K562 (cell line): ENCODE data around the gene TSKS. TPM values are rescaled to one million over a fixed set of nuclear protein-coding genes. Genes with fewer than 3 reads are reported as not detected.

Experiments
- CBFA2T3 ChIP-seq: fragments of 450-650 bp; IDR thresholded peaks from 2 replicates; pipeline ENCODE4 v1.6.1; 2017
- CSDE1 ChIP-seq, 2 experiments: fragments of 450-650 bp; IDR thresholded peaks; 2 replicates each; pipeline ENCODE4 v1.6.1; 2016; ENCODE audit warnings: mild to moderate bottlenecking in 1 of 2
- DPF2 ChIP-seq: fragments of 450-650 bp; IDR thresholded peaks from 2 replicates; pipeline ENCODE4 v1.6.1; 2016
- JUND ChIP-seq, 2 experiments: IDR thresholded peaks; 2 replicates in 1 of 2; 3 replicates in 1 of 2; pipeline ENCODE4 v1.6.1; 2011; ENCODE audit warnings: borderline replicate concordance in 2 of 2, low read depth in 2 of 2, low read length in 2 of 2, improper control_type of control experiment in 1 of 2, missing biosample characterization in 1 of 2, missing genetic modification characterization in 1 of 2, missing genetic modification reagents in 1 of 2
- LCOR ChIP-seq: sonication (generic); formaldehyde crosslinking; IDR thresholded peaks from 2 replicates; pipeline ENCODE4 v1.8.0; 2022; ENCODE audit warnings: mild to moderate bottlenecking, missing genetic modification reagents
- MCM3 ChIP-seq: fragments of 450-650 bp; IDR thresholded peaks from 2 replicates; pipeline ENCODE4 v1.6.1; 2016
- NFIC ChIP-seq: fragments of 450-650 bp; IDR thresholded peaks from 2 replicates; pipeline ENCODE4 v1.6.1; 2017; ENCODE audit warnings: mild to moderate bottlenecking, inconsistent platforms
- NRF1 ChIP-seq, 2 experiments: fragments of 450-650 bp; IDR thresholded peaks in 1 of 2; conservative IDR thresholded peaks in 1 of 2; 2 replicates each; pipeline ENCODE4 v1.6.1; 2014; ENCODE audit warnings: mild to moderate bottlenecking in 2 of 2
- RBM15 ChIP-seq: fragments of 200-400 bp; formaldehyde crosslinking; IDR thresholded peaks from 2 replicates; pipeline ENCODE4 v1.6.1; 2018; ENCODE audit warnings: mild to moderate bottlenecking, low read length, moderate library complexity; ENCODE audit not compliant: insufficient read depth
- SPI1 ChIP-seq: IDR thresholded peaks from 2 replicates; pipeline ENCODE4 v1.6.1; 2011; ENCODE audit warnings: low read depth, low read length, control low read depth, borderline replicate concordance
- TCFL5 ChIP-seq: fragments of 250-450 bp; sonication (Bioruptor Pico); conservative IDR thresholded peaks from 2 replicates; pipeline ENCODE4 v1.6.1; 2021; ENCODE audit warnings: mild to moderate bottlenecking, moderate library complexity, matching md5 sums
- ZBTB11 ChIP-seq, 3 experiments: fragments of 200-800 bp in 1 of 3; fragments of 250-450 bp in 1 of 3; fragments of 450-650 bp in 1 of 3; sonication (Bioruptor Pico) in 1 of 3; sonication (Bioruptor generic) in 1 of 3; formaldehyde crosslinking in 1 of 3; IDR thresholded peaks; 2 replicates each; pipeline versions ENCODE4 v1.6.1 to v1.8.0; 2016 to 2022; ENCODE audit warnings: mild to moderate bottlenecking in 2 of 3, missing genetic modification characterization in 2 of 3, missing compliant biosample characterization in 1 of 3, moderate library complexity in 1 of 3
- polyA plus RNA-seq, 8 experiments: library from polyadenylated mRNA; depleted of rRNA in 4 of 8; stranded (reverse) in 5 of 8; unstranded in 3 of 8; fragments of >200 nt; fragmentation: Nextera tagmentation in 2 of 8; fragmentation: Illumina TruSeq in 1 of 8; extraction: Ambion mirVana in 2 of 8; extraction: Trizol in 1 of 8; gene quantifications; 2 replicates each; pipeline versions ENCODE4 v1.2.1 to v1.2.3, GENCODE V29; 2011 to 2014; ENCODE audit warnings: inconsistent platforms in 1 of 8, missing spikeins in 1 of 8
- total RNA-seq, 7 experiments: library from RNA; depleted of rRNA in 6 of 7; stranded (reverse); fragments of >200 nt in 6 of 7; fragmentation: Illumina TruSeq in 2 of 7; extraction: Trizol in 2 of 7; gene quantifications; 2 replicates each; pipeline versions ENCODE4 v1.2.1 to v1.2.3, GENCODE V29; 2011 to 2021; ENCODE audit warnings: low replicate concordance in 1 of 7
- TF ChIP-seq, protein P1 (sequence below): fragments of 450-650 bp; IDR thresholded peaks from 2 replicates; pipeline ENCODE4 v1.6.1; 2016; ENCODE audit warnings: mild to moderate bottlenecking, moderate library complexity

Gene TSKS
- total and polyA plus RNA-seq, 9 of the 15 experiments (the other 6 are each of a cell fraction or from before 2014, with no cell fraction given): 0.14 to 4.5 (median 0.80) TPM

DNA sequence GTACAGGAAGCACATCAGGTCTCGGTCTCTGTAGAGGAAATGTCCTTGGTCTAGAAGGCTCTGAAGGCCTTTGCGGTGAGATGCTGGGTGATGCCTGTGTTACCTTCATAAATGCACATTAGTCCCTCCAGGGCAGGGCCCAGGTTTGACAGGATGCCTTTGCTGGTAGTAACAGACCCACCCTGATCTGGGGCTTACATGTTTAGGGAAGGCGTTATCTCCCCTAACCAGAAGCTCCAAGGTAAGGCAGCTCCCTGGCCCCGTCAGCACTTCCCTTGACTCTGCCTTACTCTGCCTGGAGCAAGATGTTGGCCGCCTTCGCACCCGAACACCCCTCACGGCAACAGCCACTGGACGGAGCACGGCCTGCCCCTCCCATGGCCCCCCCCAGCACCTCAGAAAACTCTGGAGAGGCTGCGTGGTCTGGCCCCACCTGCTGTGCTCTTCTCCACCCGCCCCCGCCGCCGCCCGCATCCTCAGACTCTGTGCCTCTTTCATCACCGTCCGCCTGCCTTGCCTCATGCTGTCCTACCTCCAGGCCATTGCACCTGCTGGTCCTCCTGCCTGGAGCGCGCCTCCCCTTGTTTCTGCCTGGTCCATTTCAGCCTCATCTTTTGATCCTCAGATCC, 12.8 kb upstream of the TSKS start (continued):
- TF ChIP-seq ZBTB11 (CRISPR knock-in tag; IDR thresholded peaks at IDR 0.05) (peak in 1 of 3 experiments; percentile 29; a peak in 1 of 6 replicates), CSDE1 (IDR thresholded peaks at IDR 0.05) (no peak), MCM3 (no peak), NRF1 (conservative IDR thresholded peaks at IDR 0.05 in 1 of 2, IDR thresholded peaks at IDR 0.05 in 1 of 2) (peak; percentile 36 to 46), RBM15 (no peak), NFIC (peak; percentile 44), LCOR (no peak), DPF2 (peak; percentile 88), CBFA2T3 (peak; percentile 93), SPI1 (peak; percentile 62), JUND (IDR thresholded peaks at IDR 0.05; ENCODE audit: borderline replicate concordance, low read depth, low read length) (peak; percentile 21; the same call in 1 of the 2 replicates), JUND (tag; IDR thresholded peaks at IDR 0.05; ENCODE audit: borderline replicate concordance, low read depth, low read length) (peak; percentile 9; the same call in 1 of the 3 replicates), TCFL5 (no peak)
- TF ChIP-seq, protein P1, sequence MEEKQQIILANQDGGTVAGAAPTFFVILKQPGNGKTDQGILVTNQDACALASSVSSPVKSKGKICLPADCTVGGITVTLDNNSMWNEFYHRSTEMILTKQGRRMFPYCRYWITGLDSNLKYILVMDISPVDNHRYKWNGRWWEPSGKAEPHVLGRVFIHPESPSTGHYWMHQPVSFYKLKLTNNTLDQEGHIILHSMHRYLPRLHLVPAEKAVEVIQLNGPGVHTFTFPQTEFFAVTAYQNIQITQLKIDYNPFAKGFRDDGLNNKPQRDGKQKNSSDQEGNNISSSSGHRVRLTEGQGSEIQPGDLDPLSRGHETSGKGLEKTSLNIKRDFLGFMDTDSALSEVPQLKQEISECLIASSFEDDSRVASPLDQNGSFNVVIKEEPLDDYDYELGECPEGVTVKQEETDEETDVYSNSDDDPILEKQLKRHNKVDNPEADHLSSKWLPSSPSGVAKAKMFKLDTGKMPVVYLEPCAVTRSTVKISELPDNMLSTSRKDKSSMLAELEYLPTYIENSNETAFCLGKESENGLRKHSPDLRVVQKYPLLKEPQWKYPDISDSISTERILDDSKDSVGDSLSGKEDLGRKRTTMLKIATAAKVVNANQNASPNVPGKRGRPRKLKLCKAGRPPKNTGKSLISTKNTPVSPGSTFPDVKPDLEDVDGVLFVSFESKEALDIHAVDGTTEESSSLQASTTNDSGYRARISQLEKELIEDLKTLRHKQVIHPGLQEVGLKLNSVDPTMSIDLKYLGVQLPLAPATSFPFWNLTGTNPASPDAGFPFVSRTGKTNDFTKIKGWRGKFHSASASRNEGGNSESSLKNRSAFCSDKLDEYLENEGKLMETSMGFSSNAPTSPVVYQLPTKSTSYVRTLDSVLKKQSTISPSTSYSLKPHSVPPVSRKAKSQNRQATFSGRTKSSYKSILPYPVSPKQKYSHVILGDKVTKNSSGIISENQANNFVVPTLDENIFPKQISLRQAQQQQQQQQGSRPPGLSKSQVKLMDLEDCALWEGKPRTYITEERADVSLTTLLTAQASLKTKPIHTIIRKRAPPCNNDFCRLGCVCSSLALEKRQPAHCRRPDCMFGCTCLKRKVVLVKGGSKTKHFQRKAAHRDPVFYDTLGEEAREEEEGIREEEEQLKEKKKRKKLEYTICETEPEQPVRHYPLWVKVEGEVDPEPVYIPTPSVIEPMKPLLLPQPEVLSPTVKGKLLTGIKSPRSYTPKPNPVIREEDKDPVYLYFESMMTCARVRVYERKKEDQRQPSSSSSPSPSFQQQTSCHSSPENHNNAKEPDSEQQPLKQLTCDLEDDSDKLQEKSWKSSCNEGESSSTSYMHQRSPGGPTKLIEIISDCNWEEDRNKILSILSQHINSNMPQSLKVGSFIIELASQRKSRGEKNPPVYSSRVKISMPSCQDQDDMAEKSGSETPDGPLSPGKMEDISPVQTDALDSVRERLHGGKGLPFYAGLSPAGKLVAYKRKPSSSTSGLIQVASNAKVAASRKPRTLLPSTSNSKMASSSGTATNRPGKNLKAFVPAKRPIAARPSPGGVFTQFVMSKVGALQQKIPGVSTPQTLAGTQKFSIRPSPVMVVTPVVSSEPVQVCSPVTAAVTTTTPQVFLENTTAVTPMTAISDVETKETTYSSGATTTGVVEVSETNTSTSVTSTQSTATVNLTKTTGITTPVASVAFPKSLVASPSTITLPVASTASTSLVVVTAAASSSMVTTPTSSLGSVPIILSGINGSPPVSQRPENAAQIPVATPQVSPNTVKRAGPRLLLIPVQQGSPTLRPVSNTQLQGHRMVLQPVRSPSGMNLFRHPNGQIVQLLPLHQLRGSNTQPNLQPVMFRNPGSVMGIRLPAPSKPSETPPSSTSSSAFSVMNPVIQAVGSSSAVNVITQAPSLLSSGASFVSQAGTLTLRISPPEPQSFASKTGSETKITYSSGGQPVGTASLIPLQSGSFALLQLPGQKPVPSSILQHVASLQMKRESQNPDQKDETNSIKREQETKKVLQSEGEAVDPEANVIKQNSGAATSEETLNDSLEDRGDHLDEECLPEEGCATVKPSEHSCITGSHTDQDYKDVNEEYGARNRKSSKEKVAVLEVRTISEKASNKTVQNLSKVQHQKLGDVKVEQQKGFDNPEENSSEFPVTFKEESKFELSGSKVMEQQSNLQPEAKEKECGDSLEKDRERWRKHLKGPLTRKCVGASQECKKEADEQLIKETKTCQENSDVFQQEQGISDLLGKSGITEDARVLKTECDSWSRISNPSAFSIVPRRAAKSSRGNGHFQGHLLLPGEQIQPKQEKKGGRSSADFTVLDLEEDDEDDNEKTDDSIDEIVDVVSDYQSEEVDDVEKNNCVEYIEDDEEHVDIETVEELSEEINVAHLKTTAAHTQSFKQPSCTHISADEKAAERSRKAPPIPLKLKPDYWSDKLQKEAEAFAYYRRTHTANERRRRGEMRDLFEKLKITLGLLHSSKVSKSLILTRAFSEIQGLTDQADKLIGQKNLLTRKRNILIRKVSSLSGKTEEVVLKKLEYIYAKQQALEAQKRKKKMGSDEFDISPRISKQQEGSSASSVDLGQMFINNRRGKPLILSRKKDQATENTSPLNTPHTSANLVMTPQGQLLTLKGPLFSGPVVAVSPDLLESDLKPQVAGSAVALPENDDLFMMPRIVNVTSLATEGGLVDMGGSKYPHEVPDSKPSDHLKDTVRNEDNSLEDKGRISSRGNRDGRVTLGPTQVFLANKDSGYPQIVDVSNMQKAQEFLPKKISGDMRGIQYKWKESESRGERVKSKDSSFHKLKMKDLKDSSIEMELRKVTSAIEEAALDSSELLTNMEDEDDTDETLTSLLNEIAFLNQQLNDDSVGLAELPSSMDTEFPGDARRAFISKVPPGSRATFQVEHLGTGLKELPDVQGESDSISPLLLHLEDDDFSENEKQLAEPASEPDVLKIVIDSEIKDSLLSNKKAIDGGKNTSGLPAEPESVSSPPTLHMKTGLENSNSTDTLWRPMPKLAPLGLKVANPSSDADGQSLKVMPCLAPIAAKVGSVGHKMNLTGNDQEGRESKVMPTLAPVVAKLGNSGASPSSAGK: no peak; the same call in 1 of the 2 replicates
